B cell (primary cell): ENCODE measurements around the gene FAM72D. TPM values are rescaled to one million over a fixed set of nuclear protein-coding genes. Genes with fewer than 3 reads are reported as not detected.
"Not testable (repeated sequence)": the region's sequence is repeated elsewhere in the genome, so short reads cannot be mapped to it uniquely, and the experiment has no call there.

Experiments
- ATAC-seq: fragments of 200-7000 bp; cut with Tn5 transposase; one replicate; pipeline ENCODE4 v1.10.0; 2021; ENCODE audit warnings: low read depth, mild to moderate bottlenecking, moderate number of reproducible peaks, moderate library complexity
- CTCF ChIA-PET: fragments of 350-600 bp; sonication (Branson Sonifier 250); formaldehyde crosslinking; loops from one replicate; lab custom pipeline; 2021; ENCODE audit warnings: antibody characterized with exemption, inconsistent platforms; lab: Charles Lee
- POLR2A ChIA-PET: fragments of 350-600 bp; sonication (Branson Sonifier 250); formaldehyde crosslinking; loops from one replicate; lab custom pipeline; 2021; ENCODE audit warnings: antibody characterized with exemption; lab: Charles Lee
- DNase-seq: peaks from one replicate; pipeline ENCODE4 v3.0.0; 2013
- H2AFZ ChIP-seq: 2 replicates; pipeline ENCODE4 v1.6.1; 2012; ENCODE audit warnings: mild to moderate bottlenecking, low read depth, low read length; ENCODE audit not compliant: insufficient read depth, poor library complexity, severe bottlenecking
- H3K27ac ChIP-seq, 2 donors: 1 replicate in 1 of 2; 2 replicates in 1 of 2; pipeline ENCODE4 v1.5.1; 2012 to 2013; ENCODE audit warnings: low read length in 2 of 2, mild to moderate bottlenecking in 2 of 2, moderate library complexity in 1 of 2
- H3K27me3 ChIP-seq, 4 experiments: fragments of 200-600 bp in 1 of 4; sonication (generic) in 1 of 4; replicated peaks in 1 of 4; 1 replicate in 2 of 4; 2 replicates in 2 of 4; pipeline versions ENCODE4 v1.6.1 to v1.7.0; 2013 to 2016; ENCODE audit warnings: low read length in 3 of 4, mild to moderate bottlenecking in 2 of 4, mixed read lengths in 1 of 4, moderate library complexity in 1 of 4; ENCODE audit not compliant: insufficient read depth in 4 of 4, control insufficient read depth in 3 of 4; ENCODE audit errors: control extremely low read depth in 1 of 4
- H3K36me3 ChIP-seq, 2 experiments: replicated peaks in 1 of 2; 1 replicate in 1 of 2; 2 replicates in 1 of 2; pipeline versions ENCODE4 v1.6.1 to v1.7.1; 2013; ENCODE audit warnings: low read length in 1 of 2; ENCODE audit not compliant: insufficient read depth in 2 of 2, control insufficient read depth in 1 of 2; ENCODE audit errors: control extremely low read depth in 1 of 2, extremely low read depth in 1 of 2
- H3K4me1 ChIP-seq, 2 donors: fragments of 200-600 bp in 1 of 2; sonication (generic) in 1 of 2; 1 replicate in 1 of 2; 2 replicates in 1 of 2; pipeline versions ENCODE4 v1.5.1 to v1.6.1; 2013 to 2017; ENCODE audit warnings: low read length in 2 of 2; ENCODE audit not compliant: control insufficient read depth in 2 of 2, insufficient read depth in 2 of 2
- H3K4me2 ChIP-seq: replicated peaks from 2 replicates; pipeline ENCODE3; 2012; ENCODE audit warnings: mild to moderate bottlenecking, low read depth, low read length; ENCODE audit not compliant: poor library complexity, severe bottlenecking
- H3K4me3 ChIP-seq, 5 experiments: fragments of 200-600 bp in 1 of 5; sonication (generic) in 1 of 5; 1 replicate in 3 of 5; 2 replicates in 2 of 5; pipeline versions ENCODE4 v1.5.1 to v1.7.0; 2011 to 2016; ENCODE audit warnings: low read length in 4 of 5, mild to moderate bottlenecking in 4 of 5, low read depth in 2 of 5, control low read depth in 1 of 5, moderate library complexity in 1 of 5; ENCODE audit not compliant: insufficient read depth in 1 of 5; ENCODE audit errors: control extremely low read depth in 1 of 5, extremely low read depth in 1 of 5
- H3K79me2 ChIP-seq: fragments of 200-600 bp; sonication (generic); one replicate; pipeline ENCODE4 v1.6.0; 2016; ENCODE audit warnings: low read length; ENCODE audit not compliant: control insufficient read depth, insufficient read depth
- H3K9ac ChIP-seq: fragments of 200-600 bp; sonication (generic); 2 replicates; pipeline ENCODE4 v1.6.1; 2017; ENCODE audit warnings: mild to moderate bottlenecking, low read length, moderate library complexity
- H3K9me3 ChIP-seq, 3 donors: one replicate each; pipeline versions ENCODE4 v1.6.1 to v1.7.1; 2013; ENCODE audit warnings: low read length in 2 of 3; ENCODE audit not compliant: control insufficient read depth in 2 of 3, insufficient read depth in 1 of 3; ENCODE audit errors: control extremely low read depth in 1 of 3
- H4K20me1 ChIP-seq: 2 replicates; pipeline ENCODE4 v1.6.0; 2012; ENCODE audit warnings: mild to moderate bottlenecking, low read length; ENCODE audit not compliant: insufficient read depth, control insufficient read depth, poor library complexity, severe bottlenecking
- H3K27ac Mint-ChIP-seq: one replicate; pipeline ENCODE4 v1.8.0; 2021; ENCODE audit warnings: mixed read lengths
- H3K27me3 Mint-ChIP-seq: one replicate; pipeline ENCODE4 v1.8.0; 2021; ENCODE audit warnings: mixed read lengths
- H3K4me1 Mint-ChIP-seq: one replicate; pipeline ENCODE4 v1.8.0; 2021; ENCODE audit warnings: mixed read lengths
- H3K4me3 Mint-ChIP-seq: one replicate; pipeline ENCODE4 v1.8.0; 2021; ENCODE audit warnings: mixed read lengths
- H3K9me3 Mint-ChIP-seq: one replicate; pipeline ENCODE4 v1.8.0; 2022; ENCODE audit warnings: mixed read lengths; ENCODE audit not compliant: insufficient read depth
- WGBS: methylation state at CpG from one replicate; pipeline ENCODE4 v1.1.5; 2013; ENCODE audit warnings: missing lambda C conversion rate; ENCODE audit not compliant: insufficient coverage; 5-methylcytosine and 5-hydroxymethylcytosine counted together
- intact Hi-C: fragments of 100-400 bp; cut with micrococcal nuclease; formaldehyde crosslinking; loops from one replicate; pipeline ENCODE4 v1.10.0; 2022
- polyA plus RNA-seq: library from polyadenylated mRNA; depleted of rRNA; stranded (reverse); fragments of >200 nt; gene quantifications from 2 replicates; pipeline ENCODE4 v1.2.3, GENCODE V29; 2012
- total RNA-seq, 2 donors: library from RNA; stranded (reverse); fragments of 120-200 nt in 1 of 2; gene quantifications; 1 replicate in 1 of 2; 2 replicates in 1 of 2; pipeline versions ENCODE4 v1.2.3 to v1.2.4, GENCODE V29; 2013 to 2022

The FAM72D gene
- total and polyA plus RNA-seq, 2 donors (not counting 1 experiment from before 2014, with no cell fraction given), result 0.21 to 0.32 TPM

DNA sequence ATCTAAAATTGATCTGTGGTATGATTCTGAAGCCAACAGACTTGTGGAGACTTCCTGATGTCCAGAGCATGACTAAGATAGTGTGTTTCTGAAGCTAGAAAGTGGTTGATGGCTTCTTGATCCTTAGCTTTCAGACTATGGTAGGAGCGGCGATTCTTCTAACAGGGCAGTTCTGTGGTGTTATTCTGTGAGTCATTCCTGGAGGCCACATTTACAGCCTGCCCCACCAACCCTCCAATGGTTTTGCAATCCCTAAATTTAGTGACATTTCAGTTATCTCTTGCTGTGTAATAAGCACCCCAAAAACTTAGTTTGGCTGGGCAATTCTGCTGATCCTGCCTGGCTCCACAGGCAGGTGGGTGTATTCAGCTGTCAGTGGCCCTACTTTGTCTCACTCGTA, 24.1 kb downstream of the FAM72D start:
- H3K9me3 ChIP-seq, DNase-seq, H3K27ac ChIP-seq, H4K20me1 ChIP-seq, H3K27me3 Mint-ChIP-seq, H3K4me3 ChIP-seq, intact Hi-C loops, H3K36me3 ChIP-seq, H3K4me1 ChIP-seq, H3K27ac Mint-ChIP-seq, H2AFZ ChIP-seq, H3K79me2 ChIP-seq, H3K4me3 Mint-ChIP-seq, H3K9ac ChIP-seq, POLR2A ChIA-PET, ATAC-seq, H3K4me1 Mint-ChIP-seq, CTCF ChIA-PET, H3K9me3 Mint-ChIP-seq, H3K27me3 ChIP-seq, H3K4me2 ChIP-seq: not testable (repeated sequence)
- no CpG with 5 or more reads among the region's 3 CpGs for WGBS

DNA sequence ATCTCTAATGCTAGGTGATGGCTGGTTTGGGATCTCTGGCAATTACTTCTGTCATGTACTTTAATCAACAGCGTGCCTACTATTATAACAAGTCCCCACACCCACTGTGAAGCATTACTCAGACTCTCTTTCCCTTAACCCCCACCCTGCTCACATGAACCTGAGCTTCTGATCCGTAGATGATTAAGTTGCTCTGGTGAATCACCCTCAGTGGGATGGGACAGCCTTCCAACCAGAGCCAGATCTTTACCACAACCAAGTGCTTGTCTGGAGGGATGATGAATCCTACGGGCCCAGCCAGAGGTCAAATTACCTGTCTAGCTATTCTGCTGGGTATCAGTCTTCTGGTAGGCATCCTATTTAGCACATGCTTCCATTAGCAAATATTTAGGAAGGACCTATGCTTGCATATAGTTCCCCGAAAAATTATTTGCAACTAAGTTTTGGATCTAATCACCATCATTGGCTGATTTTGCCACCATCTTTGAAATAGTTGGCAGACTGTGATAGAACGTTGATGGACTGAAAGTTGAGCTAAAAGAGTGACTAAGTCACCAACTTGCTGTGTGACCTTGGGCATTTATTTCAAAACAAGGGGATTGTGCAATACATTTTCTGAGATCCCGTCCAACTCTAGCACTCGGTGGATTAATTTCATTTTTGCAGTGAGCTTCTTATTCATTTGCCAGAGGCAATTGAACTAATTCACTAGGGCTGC, 26.7 kb downstream of the FAM72D start:
- H3K4me1 Mint-ChIP-seq, H3K36me3 ChIP-seq, H3K9ac ChIP-seq, intact Hi-C loops, H3K27me3 ChIP-seq, H3K9me3 ChIP-seq, H3K27me3 Mint-ChIP-seq, H3K4me2 ChIP-seq, H3K4me3 Mint-ChIP-seq, H4K20me1 ChIP-seq, DNase-seq, H3K27ac Mint-ChIP-seq, H3K4me1 ChIP-seq, CTCF ChIA-PET, H2AFZ ChIP-seq, H3K27ac ChIP-seq, POLR2A ChIA-PET, ATAC-seq, H3K9me3 Mint-ChIP-seq, H3K79me2 ChIP-seq, H3K4me3 ChIP-seq: not testable (repeated sequence)
- no CpG with 5 or more reads among the region's 7 CpGs for WGBS

DNA sequence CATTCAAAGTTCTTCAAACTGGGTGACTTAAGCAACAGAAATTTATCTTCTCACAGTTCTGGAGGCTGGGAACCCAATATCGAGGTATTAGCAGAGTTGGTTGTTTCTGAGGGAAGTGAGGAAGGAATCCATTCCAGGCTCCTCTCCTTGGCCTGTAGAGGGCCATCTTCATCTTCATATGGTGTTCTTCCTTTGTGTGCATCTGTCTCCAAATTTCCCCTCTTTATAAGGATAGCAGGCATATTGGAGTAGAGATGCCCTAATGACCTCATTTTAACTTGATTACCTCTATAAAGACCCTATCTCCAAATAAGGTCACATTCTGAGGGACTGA, 27.3 kb downstream of the FAM72D start:
- H3K9me3 ChIP-seq, H3K4me1 ChIP-seq, H3K27ac Mint-ChIP-seq, POLR2A ChIA-PET, H3K27ac ChIP-seq, H3K36me3 ChIP-seq, H3K4me3 ChIP-seq, H3K4me2 ChIP-seq, H4K20me1 ChIP-seq, DNase-seq, ATAC-seq, intact Hi-C loops, H3K27me3 ChIP-seq, H3K9ac ChIP-seq, H3K79me2 ChIP-seq, H3K9me3 Mint-ChIP-seq, H3K4me1 Mint-ChIP-seq, CTCF ChIA-PET, H3K27me3 Mint-ChIP-seq, H3K4me3 Mint-ChIP-seq, H2AFZ ChIP-seq: not testable (repeated sequence)
- WGBS, result no CpG with 5 or more reads among the region's 1 CpG

DNA sequence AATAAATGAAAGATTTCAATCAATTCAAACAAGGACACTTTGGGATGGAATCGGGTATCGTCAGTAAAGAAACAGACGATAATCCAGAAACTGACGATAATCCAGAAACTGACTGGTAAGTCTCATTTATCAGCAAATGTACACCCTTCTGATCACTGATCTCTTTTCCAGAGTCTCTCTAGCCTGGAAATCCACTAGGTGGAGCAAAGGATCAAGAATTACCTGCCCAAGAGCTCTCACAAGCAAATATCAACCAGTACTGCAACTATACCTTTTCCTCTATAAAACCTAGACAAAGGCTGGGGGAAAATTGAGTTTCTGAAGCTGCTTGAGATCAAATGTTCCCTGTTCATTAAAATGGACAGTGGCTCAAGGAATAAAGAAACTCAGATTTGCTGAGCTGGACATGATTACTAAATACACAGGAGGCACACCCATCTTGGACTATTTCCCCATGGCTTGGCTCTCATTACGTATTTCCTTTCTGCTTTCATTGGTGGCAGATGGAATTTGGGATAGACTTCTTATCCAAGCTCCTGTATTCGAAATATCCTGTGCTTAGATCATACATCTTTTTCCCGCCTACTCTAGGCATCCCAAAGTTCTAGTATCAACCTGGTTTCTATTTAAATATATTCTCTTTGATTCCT, 28.3 kb downstream of the FAM72D start:
- H3K27me3 Mint-ChIP-seq, result not testable (repeated sequence)

More for the DNA sequence above, 28.3 kb downstream of the FAM72D start:
- CTCF ChIA-PET, H3K4me3 Mint-ChIP-seq, H3K9me3 Mint-ChIP-seq, H3K36me3 ChIP-seq, POLR2A ChIA-PET, H3K4me3 ChIP-seq, H3K9me3 ChIP-seq, H3K4me2 ChIP-seq, H3K4me1 Mint-ChIP-seq, H3K4me1 ChIP-seq, DNase-seq, H3K27ac Mint-ChIP-seq, H3K27me3 ChIP-seq, H4K20me1 ChIP-seq, H2AFZ ChIP-seq, H3K79me2 ChIP-seq, intact Hi-C loops, H3K9ac ChIP-seq, H3K27ac ChIP-seq, ATAC-seq: not testable (repeated sequence)
- no CpG with 5 or more reads among the region's 7 CpGs for WGBS
